GM18502 (cell line): ENCODE results near the gene RFK.

Source experiments
- ATAC-seq: cut with Tn5 transposase; IDR thresholded peaks from one replicate; pipeline ENCODE4 v1.9.1; 2021; ENCODE audit warnings: mild to moderate bottlenecking; ENCODE audit not compliant: unreplicated experiment, poor library complexity

RFK gene

DNA sequence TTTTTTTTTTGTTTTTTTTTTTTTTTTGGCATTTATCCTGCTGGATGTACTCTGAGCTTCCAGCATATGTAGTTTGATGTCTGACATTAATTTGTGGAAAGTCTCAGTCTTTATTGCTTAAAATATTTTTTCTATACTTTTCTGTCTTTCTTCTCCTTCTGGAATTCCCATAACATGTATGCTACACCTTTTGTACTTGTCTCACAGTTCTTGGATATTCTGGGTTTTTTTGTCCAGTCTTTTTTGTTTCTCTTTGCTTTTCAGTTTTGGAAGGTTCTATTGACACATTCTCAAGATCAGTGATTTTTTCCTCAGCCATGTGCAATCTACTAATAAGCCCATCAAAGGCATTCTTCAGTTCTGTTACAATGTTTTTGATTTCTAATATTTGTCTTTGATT, 19.4 kb upstream of the RFK start:
- no peak for ATAC-seq

DNA sequence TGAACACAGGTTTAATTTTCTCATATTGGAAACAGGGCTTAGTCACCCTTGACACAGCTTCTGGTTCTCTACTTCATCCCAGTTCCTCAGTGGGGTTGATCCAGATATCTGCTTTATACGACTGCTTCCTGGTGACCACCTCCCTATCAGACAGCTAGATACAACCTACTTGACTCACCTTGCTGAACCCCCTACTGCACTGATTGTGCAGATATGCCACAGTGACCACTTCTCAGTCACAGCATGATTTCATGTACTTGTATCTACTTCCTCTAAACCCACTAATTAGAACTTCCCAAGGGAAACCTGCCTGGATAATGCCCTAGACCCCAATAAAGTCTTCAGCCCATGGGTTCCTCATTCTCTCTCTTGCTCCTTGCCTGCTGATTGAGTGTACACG, 18.4 kb upstream of the RFK start:
- no peak for ATAC-seq

DNA sequence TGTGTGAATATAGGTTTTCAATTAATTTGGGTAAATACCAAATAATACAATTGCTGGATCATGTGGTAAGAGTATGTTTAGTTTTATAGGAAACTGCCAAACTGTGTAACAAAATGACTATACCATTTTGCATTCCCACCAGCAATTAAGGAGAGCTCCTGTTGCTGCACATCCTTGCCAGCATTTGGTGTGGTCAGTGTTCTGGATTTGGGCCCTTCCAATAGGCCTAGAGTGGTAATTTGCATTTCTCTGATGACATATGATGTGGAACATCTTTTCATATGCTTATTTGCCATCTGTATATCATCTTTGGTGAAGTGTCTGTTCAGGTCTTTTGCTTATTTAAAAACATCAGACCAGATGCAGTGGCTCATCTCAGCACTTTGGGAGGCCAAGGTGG, 11.6 kb upstream of the RFK start:
- ATAC-seq: no peak

DNA sequence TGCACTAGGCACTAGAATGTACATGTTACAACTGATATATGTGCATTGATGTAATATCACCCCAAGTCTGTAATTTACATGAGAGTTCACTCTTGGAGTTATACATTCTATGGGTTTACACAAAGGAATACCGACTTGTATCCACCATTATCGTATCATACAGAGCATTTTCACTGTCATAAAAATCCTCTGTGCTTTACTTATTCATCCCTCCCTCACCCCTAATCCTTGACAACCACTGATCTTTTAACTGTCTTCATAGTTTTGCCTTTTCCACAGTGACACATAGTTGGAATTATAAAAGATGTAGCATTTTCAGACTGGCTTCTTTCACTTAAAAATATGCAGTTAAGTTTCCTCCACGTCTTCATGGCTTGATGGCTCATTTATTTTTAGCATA, 11.1 kb upstream of the RFK start:
- no peak for ATAC-seq

DNA sequence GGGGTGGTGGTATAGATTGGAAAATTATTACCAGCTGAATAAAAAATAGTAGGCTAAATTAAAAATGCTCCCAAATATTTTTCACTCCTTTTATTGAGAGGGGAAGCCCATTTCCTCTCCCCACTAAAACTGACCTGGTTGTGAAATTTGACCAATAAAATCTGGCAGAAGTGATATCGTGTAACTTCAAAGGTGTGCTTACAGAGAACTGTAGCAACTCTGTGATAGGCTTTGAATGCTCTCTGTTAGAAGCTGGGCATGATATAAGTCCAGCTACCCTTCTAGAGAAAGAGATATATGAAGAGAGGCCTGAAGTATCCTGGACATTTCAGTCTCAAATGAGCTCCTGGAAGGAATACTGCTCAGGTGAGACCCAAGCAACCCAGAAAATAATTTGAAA, 10.2 kb upstream of the RFK start:
- ATAC-seq: no peak

DNA sequence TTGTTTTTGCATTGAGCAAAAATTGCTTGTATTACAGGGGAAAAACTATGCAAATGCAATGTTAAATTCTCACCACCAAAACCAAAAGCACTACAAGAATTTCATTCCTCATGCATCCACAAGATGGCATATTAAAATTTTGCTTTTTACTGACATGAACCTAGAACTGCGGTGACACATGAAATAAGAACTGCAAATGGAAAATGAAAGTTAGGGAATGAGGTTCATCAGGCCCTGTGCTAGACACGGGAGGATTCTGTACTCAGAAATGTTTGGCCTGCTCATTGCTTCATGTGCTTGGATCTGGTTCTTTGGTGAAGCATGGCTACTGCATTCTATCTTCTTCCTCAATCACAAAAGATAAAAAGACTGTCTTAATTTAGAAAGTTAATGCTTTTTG, 9.1 kb upstream of the RFK start:
- peak; percentile 86 for ATAC-seq

DNA sequence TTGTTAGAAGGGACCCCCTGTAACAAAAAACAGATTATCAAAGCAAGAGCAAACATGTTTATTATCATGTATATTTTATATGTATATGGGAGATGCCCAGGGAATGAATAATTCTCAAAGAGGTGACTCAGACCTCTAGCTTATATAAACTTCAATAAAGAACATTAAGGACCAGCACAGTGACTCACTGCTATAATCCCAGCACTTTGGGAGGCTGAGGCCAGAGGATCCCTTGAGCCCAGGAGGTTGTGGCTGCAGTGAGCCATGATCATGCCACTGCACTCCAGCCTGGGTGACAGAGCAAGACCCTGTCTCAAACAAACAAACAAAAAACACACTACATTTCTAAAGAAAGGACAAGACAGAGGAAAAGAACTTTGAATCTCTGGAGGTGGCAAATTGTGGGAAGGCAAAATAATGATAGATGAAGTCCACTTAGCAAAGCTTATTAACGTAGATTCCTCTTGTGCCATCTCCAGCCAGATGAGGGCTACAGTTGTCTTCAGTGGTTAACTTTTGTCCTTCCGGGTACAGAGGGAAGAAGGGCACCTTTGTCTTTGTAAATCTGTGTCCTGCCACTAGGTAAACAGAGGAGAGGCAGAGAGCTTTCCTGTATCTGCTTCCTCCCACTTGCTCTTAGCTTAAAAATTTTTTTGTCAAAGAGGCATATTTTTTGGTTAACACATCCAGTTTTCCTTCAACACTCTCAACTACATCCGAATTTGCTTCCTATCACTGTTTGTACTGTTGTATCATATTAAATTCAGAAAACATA, 7.5 kb upstream of the RFK start:
- ATAC-seq: no peak

DNA sequence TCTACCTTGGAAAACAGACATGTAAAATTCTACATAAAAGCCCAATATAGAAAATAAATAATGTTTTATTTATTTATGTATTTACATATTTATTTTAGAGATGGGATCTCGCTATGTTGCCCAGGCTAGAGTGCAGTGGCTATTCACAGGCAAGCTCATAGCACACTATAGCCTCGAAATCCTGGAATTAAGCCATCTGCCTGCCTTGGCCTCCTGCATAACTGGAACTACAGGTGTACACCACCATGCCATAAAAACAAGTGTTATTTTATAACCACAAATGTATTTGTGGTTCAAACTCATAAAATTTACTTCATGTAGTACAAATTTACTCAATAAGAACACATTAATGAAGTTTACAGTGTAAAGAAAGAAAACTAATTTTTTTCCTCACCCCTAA, 7.0 kb upstream of the RFK start:
- ATAC-seq: no peak

DNA sequence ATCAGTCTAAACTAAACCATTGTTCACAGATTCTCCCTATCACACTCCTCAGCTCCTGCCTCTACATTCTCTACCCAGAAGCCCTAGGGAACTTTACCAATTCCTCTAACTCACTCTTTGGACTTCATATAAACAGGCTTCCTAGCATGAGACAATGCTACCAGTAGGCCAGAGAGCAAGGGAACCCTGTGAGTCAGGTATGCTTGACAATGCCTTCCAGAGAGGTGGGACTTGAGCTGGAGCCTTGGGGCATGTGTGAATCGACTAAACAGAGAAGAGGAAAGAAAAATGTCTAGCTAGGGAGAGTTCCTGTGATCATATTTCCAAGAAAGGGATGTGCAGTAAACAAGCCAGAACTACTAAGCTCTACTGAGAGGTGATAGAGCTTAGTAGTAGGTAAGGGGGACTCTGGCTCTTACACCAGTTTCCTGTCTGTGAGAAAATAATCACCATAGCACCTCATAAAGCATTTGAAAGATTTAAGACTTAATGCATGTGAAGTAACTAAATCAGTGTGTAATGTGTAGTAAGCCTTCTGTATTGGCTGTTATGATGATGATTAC, 6.4 kb upstream of the RFK start:
- no peak for ATAC-seq

DNA sequence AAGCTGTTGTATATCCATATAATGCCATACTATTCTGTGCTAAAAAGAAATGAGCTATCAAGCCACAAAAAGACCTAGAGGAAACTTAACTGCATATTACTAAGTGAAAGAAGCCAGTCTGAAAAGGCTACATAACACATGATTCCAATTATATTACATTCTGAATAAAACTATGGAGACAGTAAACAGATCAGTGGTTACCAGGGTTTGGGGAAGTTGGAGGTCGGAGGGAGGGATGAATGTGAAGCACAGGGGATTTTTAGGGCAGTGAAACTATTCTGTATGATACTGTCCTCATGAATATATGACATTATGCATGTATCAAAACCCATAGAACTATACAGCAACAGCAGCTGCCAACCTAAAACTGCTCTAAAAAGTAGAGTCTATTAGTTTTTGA, 5.6 kb upstream of the RFK start:
- ATAC-seq: no peak

DNA sequence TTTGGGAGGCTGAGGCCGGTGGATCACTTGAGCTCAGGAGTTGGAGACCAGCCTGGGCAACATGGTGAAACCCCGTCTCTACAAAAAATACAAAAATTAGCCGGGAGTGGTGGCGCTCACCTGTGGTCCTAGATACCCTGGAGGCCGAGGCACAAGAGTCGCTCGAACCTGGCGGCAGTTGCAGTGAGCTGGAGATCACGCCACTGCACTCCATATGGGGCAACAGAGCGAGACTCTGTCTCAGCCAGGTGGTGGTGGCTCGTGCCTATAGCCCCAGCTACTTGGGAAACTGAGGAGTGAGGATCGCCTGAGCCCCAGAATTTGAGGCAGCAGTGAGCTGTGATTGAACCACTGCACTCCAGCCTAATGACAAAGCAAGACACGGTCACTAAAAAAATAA, 2.4 kb upstream of the RFK start:
- ATAC-seq: no peak

DNA sequence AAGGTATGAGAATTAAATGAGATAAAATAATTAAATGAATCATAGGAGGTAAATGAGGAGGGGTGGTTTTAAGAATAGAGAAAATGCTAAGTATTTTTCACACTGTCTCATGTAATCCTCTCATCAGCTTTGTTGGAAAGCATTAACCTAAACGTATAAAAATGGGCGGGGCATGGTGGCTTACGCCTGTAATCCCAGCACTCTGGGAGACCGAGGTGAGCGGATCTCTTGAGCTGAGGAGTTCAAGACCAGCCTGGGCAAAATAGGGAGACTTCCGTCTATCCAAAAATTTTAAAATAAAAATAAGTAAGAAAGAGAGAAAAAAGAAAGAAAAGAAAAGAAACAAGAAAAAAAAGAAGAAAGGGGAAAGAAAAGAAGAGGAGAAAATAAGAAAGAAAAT, 1.9 kb upstream of the RFK start:
- no peak for ATAC-seq

DNA sequence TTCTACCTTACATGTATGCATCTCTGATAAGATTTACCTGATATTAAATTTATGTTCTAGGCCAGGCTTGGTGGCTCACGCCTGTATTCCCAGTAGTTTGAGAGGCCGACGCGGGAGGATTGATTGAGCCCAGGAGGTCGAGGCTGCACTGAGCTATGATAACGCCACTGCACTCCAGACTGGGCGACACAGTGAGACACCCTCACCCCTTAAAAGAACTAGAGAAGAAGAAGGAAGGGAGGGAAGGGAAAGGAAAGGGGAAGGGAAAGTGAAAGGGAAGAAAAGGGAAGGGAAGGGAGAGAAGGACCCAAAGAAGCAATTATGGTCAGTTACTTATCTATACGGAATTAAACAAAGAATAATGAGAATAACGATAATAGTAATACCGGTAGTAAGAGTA, 1.2 kb upstream of the RFK start:
- ATAC-seq: no peak

DNA sequence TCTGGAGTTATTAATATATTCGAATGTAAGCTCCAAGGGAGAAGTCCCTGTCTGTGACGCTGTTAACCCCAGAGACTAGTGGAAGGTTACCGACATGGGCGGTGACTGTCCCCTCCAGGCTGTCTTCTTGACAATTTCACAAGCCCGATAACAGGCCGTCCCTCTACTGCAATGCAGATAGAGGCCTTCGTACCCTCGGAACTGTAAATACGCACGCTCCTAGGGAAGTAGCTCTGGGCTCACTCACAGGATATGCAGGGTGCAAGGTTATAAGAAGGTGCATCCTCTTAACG, 680 bp upstream of the RFK start:
- peak; percentile 59 for ATAC-seq

DNA sequence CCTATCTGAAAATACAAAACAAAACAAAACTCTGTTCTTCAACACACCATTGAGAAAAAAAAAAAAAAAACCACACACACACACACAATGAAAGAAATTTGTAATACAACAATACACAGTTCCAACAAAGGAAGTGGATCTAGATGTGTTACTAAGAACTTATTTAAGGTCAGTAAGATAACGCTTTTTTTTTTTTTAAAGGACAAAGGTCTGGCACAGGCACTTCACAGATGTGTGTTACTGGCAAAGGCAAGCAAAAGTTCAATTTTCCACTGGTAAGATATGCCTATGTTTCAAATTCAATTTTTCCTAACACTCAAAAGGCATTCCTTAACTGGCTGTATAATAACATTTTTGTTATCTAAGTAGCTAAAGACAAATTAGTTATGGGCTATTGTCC, 3.6 kb downstream of the RFK start:
- no peak for ATAC-seq

DNA sequence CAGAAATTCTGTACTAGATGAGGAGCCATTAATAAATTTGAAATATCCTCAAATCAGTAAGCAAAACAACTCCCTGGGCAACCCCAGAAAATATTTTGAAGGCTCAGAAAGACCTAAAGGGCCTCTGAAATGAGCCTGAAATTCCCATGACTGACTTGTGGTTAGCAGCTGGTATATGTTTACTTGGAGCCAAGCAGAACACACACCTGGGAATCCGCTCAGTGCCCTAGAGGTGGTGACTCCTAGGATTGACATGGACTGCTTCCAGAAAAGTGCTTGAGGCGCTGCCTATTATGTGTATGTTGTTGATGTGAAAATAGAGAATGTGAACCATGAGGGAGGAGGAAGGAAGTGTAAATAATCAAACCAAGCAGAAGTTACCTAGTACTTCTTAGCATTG, 14.7 kb downstream of the RFK start:
- ATAC-seq: no peak

DNA sequence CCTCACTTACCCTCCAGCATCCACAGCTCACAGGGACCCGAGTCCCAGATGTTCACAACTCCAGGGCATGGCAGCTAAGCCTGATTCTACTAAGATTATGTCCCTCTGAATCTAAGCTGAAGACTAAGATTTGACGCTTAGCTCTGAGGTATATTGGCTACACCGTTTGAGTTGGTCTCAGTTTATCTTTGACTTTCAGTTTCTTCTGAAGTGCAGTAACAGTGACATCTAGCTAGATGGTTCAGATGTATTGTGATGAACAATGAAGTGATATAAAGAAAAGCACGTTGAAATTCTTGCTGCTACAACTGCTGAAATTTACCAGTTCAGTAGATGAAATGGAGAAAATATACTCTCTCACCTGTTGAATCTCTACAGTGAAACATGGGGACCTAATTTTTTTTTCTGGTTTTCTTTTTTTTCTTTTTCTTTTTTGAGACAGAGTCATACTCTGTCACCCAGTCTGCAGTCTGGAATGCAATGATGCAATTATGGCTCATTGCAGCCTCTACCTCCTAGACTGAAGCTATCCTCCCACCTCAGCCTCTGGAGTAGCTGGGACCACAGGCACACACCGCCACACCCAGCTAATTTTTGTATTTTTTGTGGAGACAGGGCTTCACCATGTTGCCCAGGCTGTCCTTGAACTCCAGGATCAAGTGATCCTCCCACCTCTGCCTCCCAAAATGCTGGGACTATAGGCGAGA, 15.7 kb downstream of the RFK start:
- no peak for ATAC-seq

DNA sequence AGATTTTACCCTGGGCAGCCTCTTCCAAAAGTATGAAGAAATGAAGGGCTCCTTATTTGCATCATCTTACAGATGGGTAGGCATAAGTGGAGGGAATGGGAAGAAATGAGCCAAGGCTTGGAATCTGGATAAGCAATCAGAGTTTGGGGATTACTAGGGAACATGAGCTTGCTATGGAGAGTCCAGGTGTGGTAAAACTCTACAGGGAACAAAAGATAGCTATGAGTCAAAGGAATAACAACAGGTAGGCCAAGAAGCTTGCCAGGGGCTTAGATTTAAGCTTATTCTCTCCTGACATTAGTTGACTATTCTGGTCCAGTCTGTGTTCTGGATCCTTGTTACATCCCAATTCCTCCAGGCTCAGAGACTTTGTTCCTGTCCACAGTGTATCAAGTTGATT, 16.4 kb downstream of the RFK start:
- no peak for ATAC-seq

DNA sequence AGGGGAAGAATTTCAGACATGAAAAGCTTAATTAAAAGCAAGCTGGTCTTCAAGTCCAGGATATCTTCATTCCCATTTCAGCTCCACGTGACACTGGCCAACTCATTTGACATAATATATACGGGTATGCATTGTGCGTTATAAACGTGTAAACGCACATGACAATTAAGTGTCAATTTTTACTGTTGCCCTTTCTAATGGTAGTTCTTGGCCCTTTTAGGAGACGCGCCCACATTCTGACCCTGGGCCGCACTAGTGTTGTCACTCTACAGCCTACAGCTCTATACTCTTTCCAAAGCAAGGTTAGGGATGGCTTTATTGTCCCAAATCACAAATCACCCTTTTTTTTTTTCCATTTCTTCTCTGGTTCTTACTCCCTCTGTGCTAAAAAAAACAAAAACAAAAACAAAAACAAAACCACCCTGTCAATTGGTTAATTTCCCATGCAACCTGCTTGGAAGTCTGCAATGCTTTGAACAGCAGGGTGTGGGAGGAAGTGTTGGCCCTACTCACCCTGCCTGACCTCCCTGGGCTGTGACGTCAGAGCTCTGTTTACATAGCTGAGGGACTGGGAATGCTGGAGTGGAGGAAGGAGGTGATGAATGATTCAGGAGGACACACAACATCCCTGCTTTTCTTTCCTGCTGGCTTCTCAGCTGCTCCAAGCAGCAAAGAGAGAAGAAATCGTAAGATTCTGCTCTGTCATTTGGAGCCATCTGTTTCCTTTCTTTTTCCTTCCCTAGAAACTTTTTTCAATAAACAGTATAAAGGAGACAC, 19.3 kb downstream of the RFK start:
- no peak for ATAC-seq

DNA sequence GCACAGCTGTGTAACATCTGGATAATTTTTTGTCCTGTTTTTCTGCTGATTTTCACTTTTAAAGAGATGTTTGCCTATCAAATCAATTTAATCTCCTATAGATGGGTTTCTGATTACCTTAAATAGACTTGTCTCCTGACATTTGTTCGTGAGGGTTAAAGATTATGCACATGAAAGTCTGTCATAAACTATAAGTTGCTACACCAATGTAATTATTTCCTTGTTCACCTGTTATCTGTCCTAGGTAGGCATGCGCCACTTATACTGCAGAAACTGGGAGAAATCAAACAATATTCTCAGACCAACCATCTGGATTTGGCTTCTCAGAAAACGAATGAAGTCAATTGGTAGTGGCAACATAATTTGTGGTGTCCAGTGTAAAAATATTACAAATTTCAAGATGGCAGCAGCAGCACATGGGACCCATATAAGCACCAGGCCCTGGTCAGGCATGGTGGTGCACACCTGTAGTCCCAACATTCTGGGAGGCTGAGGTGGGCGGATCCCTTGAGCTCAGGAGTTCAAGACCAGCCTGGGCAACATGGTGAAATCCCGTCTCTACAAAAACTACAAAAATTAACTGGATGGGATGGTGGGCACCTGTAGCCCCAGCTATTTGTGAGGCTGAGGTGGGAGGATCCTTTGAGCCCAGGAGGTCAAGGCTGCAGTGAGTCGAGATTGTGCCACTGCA, 20.3 kb downstream of the RFK start:
- no peak for ATAC-seq
